GM18873 (cell line): Measurements from ENCODE around the gene SENP1.

Source experiments
- ATAC-seq: cut with Tn5 transposase; IDR thresholded peaks from one replicate; pipeline ENCODE4 v1.9.1; 2021; ENCODE audit warnings: mild to moderate bottlenecking, moderate library complexity, moderate number of reproducible peaks; ENCODE audit not compliant: unreplicated experiment, low FRiP score

SENP1 gene

DNA sequence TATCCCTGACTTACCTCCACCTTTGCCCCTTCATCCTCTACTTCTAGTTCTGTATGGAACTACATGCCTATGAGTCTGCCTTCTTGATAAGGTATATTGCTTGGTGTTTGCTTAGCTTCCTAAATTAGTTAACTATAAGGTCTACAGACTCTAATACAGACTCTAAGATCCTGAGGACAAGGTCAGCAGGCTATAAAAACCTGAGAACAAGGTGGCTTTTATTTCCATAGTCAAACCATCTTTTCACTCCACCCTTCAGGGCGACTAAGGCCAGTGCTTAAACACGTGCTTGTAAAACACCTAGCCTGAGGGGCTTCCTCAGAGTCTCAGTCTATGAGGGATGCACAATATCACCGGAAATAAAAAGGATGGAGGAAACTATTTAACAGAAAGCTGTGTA is 65.5 kb downstream of the SENP1 start:
- no peak for ATAC-seq

DNA sequence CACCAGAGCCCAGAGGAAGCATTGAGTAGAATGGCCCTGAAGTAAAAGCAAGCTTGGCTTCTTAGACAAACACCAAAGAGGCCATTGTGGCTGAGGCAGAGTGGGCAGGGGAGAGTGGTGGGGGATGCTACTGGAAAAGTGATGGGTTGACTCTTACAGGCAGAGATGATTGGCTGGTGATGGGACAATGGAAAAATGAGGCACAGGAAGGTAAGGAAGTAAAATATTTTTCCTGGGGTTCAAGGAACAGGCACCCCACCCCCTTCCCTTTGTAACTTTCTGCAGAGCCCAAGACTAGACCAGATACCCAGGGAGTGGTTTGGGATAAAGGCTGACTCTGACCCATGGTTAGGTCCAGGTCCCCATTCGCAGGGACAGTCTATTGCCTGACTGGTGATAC is 66.7 kb downstream of the SENP1 start:
- ATAC-seq = no peak

DNA sequence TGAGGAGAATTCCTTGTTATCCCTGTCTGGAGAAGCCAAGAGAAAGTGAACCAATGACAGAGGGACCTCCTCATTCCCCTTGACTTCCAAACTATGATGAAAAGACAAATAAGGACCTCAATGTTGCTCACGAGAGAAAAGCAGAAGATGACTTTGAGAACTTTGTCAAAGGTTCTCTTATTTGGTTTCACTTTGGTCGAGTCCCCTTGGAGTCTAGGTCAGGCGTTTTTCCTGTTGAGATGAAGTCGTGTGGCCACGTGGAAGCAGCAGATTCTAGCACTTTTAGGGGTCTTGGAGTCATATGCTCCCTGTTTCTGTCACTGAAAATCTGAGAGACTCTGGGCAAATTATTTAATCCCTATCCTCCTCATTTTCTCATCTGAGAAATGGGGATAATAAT is 67.8 kb downstream of the SENP1 start:
- ATAC-seq = no peak

DNA sequence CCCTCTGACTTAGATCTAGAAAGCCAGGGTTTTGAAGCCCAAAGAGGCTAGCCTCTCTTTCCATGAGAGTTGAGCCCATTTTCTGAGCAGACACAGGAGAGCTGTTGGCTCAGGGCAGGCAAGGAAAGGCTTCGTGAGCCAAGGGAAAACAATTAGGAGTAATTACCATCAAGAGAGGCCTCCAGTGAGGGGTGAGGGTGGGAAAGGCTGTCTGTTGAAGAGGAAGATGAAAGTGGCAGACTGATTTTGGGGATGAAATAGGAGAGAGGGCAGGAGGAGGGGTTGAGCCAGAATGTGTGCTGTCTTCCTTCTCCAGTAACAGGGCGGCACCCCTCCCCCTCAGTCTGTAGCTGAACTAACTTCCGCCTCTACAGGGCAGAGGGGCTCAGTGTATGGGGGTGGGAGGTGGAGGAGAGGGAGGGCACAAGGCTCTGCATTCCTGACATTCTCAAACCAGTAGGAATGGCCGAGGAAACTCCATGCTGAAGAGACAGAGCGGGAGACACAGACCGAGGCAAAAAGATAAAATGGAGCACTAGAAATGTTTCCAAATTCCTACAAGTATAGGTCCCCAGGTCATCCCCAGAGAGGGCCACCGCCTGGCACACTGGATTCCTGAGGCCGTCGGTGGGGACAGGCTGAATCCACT is 68.5 kb downstream of the SENP1 start:
- no peak for ATAC-seq

DNA sequence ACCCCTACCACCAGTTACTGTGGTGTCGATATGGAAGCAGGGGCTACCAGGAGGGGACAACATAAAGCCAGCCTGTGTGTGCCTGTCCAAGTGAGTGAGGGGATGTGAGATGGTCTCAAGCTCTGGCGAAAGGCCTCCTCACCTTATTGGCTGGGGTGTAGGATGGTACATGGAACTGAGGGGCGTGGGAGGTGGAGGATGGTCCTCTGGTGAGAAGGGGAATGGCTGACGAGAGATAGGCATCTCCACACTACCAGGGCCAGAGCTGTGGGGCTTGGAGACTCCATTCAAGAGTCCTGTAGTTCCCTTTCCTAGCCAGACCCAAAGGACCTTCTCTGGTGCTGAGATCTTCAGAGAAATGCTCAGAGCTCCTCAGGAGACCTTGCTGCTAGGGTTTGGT is 69.1 kb downstream of the SENP1 start:
- no peak for ATAC-seq

DNA sequence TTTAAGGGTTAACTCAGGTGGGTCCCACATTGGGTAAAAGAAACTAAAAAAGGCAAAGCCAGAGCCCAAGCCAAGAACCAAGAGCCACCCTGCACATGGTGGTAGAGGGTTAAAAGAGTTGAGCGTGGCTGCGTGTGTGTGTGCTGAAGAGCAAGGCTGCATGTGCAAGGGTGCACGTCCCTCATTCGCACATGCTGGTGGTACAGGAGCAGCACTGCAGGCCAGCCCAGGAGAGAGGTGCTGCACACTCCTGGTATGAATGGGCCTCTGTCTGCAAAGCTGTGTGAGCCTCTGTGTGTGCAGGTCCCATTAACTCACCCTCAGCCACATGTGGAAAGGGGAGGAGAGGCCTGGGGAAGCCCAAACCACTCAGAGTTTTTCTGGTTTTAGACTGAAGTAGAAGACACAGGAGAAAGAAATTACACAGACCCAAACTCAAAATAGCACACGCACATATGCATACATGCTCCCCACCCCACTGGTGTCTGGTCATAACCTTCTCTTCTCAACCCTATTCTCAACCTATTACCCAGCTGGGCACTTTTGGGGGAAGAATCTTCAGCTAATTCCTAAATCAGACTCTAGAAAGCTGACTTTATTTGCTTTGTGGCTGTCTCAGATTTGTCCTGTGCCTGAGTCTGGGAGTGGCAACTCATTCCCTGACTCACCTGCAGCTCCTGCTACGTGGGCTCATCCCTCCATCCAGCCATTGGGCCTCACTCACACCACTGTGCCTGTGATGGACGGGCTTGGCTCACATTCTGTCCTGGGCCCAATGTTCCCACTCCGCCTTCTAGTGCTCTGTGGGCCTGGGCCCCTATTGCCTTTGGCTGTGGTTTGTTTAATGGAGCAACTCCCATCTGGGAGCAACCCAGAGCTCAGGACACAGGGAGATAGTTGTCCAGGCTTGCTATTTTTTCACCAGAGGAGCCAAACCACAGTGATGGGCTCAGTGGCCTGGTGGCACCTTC is 70.8 kb downstream of the SENP1 start:
- ATAC-seq = no peak

DNA sequence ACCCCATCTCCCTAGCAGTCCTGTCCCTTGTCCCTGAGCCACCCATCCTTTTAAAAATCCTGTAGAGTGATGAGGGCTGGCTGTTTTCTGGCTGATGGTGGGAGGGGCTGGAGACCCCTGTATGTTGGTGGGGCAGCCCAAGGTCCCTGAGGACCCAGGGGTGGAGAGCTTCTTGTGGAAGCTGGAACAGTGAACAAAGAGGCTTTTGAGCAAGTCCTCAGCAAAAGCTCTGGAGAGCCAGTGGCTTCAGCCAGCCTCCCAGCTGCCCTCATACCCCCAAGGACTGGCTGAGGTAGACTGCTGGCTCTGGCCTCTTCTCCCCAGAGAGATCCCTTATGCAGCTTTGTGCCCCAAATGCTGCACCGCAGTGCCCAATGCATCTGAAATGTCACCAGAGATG is 72.4 kb downstream of the SENP1 start:
- no peak for ATAC-seq

DNA sequence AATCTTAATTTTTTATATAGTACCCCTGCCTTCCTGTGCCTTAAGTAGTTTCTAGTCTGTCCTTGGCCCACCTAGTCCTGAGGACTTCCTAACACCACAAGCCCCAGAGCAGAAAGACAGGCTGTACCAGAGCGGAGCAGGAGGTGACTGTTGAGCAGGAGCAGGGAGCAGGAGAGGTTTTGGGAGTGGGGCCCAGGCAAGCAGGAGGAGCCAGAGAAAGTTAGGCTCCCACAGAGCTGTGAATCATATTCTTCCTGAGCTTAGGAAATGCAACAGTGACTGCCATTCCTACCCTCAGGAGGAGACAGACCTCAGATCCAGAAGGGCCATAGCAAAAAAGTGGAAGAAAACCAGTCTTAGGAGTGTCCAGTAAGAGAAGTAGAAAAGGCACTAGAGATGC is 73.3 kb downstream of the SENP1 start:
- ATAC-seq = no peak

DNA sequence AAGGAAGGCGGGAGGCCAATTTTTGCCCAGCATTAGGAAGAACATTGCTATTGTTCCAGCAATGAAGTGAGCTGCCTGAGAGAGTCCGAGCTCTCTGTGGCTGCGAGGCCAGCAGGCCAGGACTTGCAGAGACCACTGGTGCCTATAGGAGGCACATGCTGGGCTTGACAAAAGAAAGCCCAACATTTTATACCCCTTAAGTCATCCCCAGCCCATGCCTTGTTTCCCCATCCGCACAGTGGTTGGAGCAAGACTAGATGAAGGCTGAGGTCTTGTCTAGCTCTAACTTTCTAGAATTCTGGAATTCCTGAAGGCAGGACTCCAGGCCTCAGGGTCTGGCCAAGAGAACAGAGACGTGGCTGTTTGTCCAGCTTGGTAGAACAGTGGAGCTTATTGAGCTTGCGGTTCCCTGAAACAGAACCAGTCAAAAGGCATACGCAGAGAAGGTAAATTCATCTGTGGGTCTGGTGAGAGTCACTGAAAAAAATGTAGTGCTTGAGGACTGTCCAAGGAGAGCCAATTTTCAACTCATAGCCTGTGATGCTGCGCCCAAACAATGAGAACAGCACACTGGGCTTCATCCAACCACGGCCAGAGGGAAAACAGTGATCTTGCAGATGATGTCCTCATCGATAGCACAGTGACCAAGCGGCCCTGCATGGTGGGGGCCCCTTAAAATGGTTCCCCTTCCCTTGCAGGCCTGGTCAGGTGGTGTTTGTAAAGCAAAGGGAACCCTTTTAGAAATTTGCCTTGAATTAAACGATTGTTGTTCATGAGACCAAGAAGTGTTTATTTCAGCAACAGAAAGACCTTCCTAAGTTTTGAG is 74.5 kb downstream of the SENP1 start:
- ATAC-seq = no peak

DNA sequence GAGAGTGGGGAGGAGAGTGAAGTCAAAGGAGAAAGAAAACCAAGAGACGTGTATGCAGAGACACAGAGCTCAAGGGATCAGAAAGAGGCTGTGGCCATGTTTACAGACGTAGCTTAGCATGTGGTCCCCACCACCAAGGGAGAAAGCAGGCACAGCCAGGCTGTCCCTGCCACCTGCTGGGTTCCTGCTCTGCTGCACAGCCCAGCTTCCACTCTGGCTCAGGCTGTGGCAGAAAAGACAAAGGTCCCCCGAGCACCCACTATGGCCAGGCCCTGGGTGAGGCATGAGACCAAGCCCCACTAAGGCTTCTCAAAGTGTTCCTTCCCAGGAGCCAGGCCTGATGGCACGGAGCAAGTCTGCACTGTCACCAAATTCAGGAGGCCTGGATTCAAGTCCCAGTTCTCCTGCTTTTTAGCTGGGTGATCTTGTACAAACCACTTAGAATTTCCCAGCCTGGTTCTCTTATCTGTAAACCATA is 75.7 kb downstream of the SENP1 start:
- no peak for ATAC-seq

DNA sequence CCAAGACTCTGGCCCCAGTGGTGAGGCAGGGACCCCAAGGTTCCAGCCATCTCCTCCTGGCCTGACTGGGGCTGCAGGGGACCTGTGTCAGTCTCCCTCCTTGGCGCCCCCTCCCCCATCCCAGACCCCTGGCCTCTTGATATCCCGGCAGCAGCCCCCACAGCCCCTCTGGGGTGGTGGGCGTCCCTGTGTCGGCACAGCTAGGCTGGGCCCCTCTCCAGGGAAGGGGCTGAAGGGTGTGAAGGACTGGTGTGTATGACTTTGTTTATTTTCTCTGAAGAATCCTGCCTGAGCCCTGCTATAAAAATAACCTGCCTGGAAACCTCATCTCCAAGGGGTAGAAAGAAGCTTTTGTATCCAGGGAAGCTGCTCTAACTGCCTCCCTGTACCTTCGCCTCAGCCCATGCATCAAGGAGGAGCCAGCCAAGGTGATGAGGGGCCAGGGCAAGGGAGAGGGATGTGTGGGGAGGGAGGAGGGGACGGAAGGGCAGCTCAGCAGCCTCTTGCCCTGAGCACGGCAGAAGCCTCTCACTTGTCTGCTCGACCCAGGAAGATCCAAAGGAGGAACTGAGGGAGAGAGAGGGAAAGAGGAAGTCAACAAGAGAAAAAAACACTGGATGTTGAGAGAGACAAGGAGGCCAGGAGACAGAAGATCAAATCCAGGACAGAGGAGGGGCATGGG is 76.2 kb downstream of the SENP1 start:
- no peak for ATAC-seq

DNA sequence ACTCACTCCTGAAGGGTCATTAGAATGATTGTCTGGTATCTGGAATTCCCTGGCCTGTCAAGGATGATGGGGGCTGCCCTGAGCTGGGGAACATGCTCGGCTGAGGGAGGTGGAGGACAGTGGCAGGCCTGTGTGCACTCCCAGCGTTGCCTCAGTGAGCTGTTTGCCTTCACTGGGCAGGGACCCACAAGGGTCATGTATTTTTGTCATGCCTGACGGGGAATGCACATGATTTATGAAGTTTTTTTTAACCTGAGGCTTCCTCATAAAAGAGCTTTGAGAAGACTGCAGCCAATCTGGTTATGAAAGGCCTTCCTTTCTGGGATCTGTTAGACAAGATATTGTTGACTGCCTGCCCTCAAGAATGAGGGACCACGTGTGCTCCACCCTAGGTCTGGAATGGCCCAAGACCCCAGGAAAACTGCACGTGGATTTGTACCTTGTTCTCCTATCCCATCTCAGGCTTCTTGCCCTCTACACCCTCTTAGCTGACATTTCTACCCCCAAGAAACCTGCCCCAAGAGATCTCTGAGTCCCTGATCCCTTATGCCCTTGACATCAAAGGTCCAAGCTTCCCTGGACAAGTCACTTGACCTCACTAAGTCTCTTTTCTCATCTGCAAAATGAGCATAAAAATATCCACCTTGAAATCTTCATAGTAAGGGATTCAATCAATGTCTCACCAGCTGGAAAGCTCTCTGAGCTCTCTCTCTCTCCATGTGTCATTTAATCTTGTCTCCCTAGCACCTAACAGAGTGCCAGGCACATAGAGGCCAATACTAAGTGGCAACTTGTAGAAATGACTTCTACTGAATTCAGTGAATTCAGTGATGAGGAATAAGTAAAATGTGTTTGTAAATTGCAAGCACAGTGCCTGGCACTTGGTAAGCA is 77.1 kb downstream of the SENP1 start:
- no peak for ATAC-seq

DNA sequence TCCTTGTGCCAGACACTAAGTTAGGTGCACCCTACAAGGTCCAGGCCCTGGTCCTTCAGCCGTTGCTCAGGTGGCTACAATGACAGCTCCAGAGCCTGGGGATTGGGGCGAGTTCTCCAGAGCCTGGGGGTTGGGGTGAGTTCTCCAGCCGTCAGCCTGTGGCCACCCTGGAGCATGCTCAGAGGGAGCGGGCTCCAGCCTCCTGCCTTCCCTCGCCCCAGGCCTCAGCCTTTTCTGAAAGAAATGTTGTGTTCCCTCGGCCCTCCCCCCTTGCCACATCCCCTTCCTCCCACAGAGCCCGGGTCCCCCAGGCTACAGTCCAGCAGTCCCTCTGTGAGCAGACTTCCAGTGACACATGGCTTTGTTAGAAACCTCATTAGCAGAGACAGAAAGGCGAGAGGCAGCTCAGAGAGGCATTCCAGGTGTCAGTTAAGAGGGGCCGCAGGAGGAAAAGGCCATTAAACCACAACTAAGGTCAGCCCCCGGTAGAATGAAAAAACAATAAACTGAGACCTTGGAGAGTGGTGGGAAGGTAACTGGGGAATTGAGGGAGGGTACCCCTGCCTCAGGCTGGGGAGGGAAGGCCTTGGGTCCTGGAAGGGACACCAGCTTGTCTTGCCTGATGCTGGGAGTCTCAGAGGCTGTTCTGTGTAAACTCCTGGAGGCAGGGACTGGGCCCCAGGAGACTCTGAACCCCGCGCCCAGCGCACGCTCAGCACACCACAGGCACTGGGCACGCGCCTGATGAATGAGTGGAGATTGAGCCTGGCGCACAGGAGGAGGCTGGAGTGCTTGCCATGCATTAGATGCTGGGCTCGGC is 78.5 kb downstream of the SENP1 start:
- ATAC-seq = no peak

DNA sequence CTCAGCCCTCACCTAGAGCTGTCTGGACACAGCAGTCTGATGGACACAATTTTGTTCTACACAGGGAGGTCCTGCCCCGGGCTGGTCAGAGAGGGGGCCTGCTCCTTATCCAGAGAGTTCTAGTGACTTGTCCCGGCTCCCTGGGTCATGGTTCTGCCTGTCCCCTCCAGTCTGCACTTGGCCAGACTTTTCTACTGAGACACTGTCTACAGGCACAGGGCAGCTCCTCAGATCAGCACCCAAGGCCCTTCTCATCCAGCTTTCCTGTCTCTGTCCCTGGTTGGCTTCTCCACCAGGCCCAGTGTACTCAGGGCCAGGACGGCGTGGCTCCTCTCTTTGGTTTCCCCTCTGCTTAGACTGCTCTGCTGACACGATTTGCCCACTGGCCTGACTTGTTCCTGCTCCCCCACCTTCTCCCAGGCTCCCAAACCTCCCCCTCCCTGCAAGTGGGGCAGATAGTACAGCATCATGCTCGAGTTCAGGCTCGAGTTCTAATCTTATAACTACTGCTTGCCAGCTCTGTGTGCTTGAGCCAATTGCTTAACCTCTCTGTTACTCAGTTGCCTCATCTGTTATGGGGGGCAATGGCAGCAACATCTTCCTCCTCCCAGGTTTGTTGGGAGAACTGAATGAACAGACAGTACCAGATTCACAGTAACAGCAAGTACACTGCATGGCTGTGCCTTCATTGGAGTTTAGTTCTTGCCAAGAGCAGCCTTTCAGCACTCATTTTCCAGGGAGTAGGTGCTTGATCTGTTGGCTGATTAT is 79.6 kb downstream of the SENP1 start:
- ATAC-seq = no peak

DNA sequence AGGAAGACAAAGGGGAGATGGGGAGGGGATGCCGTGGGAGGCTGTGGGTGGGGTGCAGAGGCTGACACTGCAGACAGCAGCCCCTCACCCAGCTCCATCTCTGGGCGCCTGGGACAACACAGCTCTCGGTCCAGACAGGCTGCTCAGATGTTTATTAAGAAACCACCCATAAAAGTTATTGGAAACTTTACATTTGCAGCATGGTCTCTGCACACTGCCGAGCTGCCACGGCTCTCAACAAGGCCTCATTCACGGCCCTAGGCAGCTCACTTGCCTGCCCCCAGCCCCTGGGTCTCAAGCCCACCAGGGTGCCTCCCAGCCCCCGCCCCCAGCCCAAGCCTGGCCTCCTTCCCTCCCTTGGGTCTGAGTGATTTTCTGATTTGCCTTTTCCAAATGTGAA is 80.6 kb downstream of the SENP1 start:
- ATAC-seq = no peak

DNA sequence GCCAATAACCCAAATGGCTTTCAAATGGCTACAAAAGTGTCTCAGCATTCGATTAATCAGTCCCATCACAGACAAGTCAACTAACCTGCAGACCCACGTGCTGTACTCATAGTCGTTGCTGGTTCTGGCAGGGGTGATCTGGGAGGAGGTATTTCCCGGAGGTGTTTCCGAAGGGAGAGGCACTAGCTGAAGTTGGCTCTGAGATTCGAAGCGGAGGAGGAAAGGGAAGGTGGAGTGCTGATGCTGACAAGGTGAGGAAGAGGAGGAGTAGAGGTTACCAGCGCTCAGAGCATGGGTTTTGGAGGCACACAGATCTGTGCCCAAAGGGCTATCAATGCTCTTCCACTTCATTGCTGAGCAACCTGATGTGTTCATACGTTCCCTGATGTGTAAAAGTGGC is 81.1 kb downstream of the SENP1 start:
- ATAC-seq = no peak

DNA sequence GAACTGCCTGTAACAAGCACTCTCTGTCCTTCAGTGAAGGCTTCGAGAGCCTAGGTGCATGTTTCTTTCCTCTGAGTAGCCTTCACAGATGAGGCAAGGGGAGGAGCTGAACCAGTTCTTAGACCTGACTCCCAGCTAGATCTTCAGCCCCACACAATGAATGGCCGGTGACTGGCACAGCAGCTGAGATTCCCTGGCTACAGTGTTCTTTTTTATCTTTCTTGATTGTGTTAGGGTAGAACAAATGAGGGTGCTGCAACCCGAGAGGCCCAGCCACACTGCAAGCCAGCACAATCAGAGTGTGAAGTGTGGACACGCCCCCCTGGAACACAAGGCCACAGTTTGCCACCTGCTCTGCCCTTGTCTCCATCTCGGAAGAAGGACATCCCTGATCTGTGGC is 82.5 kb downstream of the SENP1 start:
- no peak for ATAC-seq
